A549 (cell line): ENCODE results near the gene S100A11. TPM values are rescaled to one million over a fixed set of nuclear protein-coding genes. Genes with fewer than 3 reads are reported as not detected.

Source experiments
- ATAC-seq, 2 experiments: fragments of 200-7000 bp in 1 of 2; fragments of >200 bp in 1 of 2; cut with Nextera tagmentation in 1 of 2; cut with Tn5 transposase in 1 of 2; 3 replicates each; pipeline versions ENCODE4 v1.8.0 to v1.9.1; 2018 to 2020; ENCODE audit warnings: mild to moderate bottlenecking in 1 of 2, moderate library complexity in 1 of 2
- CTCF ChIA-PET: fragments of 300-600 bp; sonication (Branson Sonifier 250); formaldehyde crosslinking; extraction: SDS; loops from one replicate; lab custom pipeline; 2021; ENCODE audit warnings: antibody characterized with exemption, inconsistent platforms; lab: Yijun Ruan, JAX
- POLR2A ChIA-PET: fragments of 350-600 bp; formaldehyde crosslinking; extraction: SDS; loops from one replicate; lab custom pipeline; 2021; ENCODE audit warnings: antibody characterized with exemption, inconsistent platforms; lab: Yijun Ruan, JAX
- DNase-seq, 2 experiments: peaks; one replicate each; pipeline versions ENCODE4 v3.0.0 to v3.0.0-alpha.2; 2011 to 2016; ENCODE audit warnings: low read depth in 1 of 2, low spot score in 1 of 2
- FAIRE-seq: peaks from 2 replicates; lab custom pipeline; 2011; peaks lifted over from hg19 to GRCh38; lab: Jason Lieb, UNC
- H3K27ac ChIP-seq, 2 experiments: fragments of >200 bp; sonication (Bioruptor Twin); formaldehyde crosslinking; 3 replicates each; pipeline ENCODE4 v1.5.1; 2016 to 2017
- H3K4me1 ChIP-seq: fragments of >200 bp; sonication (Bioruptor Twin); formaldehyde crosslinking; 3 replicates; pipeline ENCODE4 v1.6.1; 2016
- H3K4me2 ChIP-seq: fragments of >200 bp; sonication (Bioruptor Twin); formaldehyde crosslinking; 3 replicates; pipeline ENCODE4 v1.6.1; 2016
- H3K4me3 ChIP-seq: fragments of >200 bp; sonication (Bioruptor Twin); formaldehyde crosslinking; 3 replicates; pipeline ENCODE4 v1.5.1; 2016
- H3K9me3 ChIP-seq: fragments of >200 bp; sonication (Bioruptor Twin); formaldehyde crosslinking; 3 replicates; pipeline ENCODE4 v1.6.1; 2016
- BHLHE40 ChIP-seq: IDR thresholded peaks from 2 replicates; pipeline ENCODE4 v1.6.1; 2012; ENCODE audit warnings: low read depth, low read length, inconsistent platforms
- CEBPB ChIP-seq, 2 experiments: fragments of >200 bp in 1 of 2; sonication (Bioruptor Twin) in 1 of 2; formaldehyde crosslinking in 1 of 2; IDR thresholded peaks; 2 replicates each; pipeline ENCODE4 v1.6.1; 2012 to 2016
- CHD2 ChIP-seq: fragments of 150-350 bp; IDR thresholded peaks from 2 replicates; pipeline ENCODE4 v1.6.1; 2014; ENCODE audit warnings: low read length; ENCODE audit not compliant: partially characterized antibody
- EHF ChIP-seq: fragments of 250-450 bp; sonication (Bioruptor Pico); IDR thresholded peaks from 2 replicates; pipeline ENCODE4 v1.5.0; 2020; ENCODE audit warnings: mild to moderate bottlenecking
- ESRRA ChIP-seq: fragments of 150-350 bp; IDR thresholded peaks from 2 replicates; pipeline ENCODE4 v1.6.1; 2014; ENCODE audit warnings: mild to moderate bottlenecking, low read length, borderline replicate concordance
- HEYL ChIP-seq: fragments of 250-450 bp; sonication (Bioruptor Pico); IDR thresholded peaks from 2 replicates; pipeline ENCODE4 v1.8.0; 2021; ENCODE audit warnings: mild to moderate bottlenecking, moderate library complexity
- JUNB ChIP-seq: fragments of >200 bp; sonication (Bioruptor Twin); formaldehyde crosslinking; IDR thresholded peaks from 2 replicates; pipeline ENCODE4 v1.6.1; 2016
- KDM5A ChIP-seq: fragments of 200-600 bp; sonication (generic); IDR thresholded peaks from 2 replicates; pipeline ENCODE4 v1.6.1; 2016; ENCODE audit warnings: antibody characterized with exemption, mild to moderate bottlenecking
- NPAS2 ChIP-seq: fragments of 250-450 bp; sonication (Bioruptor Pico); IDR thresholded peaks from 2 replicates; pipeline ENCODE4 v1.8.0; 2022; ENCODE audit warnings: mild to moderate bottlenecking, moderate library complexity, borderline replicate concordance
- NR3C1 ChIP-seq: fragments of >200 bp; sonication (Bioruptor Twin); formaldehyde crosslinking; IDR thresholded peaks from 3 replicates; pipeline ENCODE4 v1.6.1; 2017
- PHF8 ChIP-seq: fragments of 200-600 bp; sonication (generic); IDR thresholded peaks from 2 replicates; pipeline ENCODE4 v1.6.1; 2016; ENCODE audit warnings: low read depth, mild to moderate bottlenecking, antibody characterized with exemption, moderate library complexity, borderline replicate concordance
- POLR2A ChIP-seq: IDR thresholded peaks from 2 replicates; pipeline ENCODE4 v1.6.1; 2012; ENCODE audit warnings: mild to moderate bottlenecking, low read length
- POLR2AphosphoS2 ChIP-seq: conservative IDR thresholded peaks from 2 replicates; pipeline ENCODE4 v1.6.1; 2012; ENCODE audit warnings: low read length, improper control_type of control experiment, inconsistent platforms
- RAD21 ChIP-seq, 2 experiments: fragments of >200 bp in 1 of 2; sonication (Bioruptor Twin) in 1 of 2; formaldehyde crosslinking in 1 of 2; IDR thresholded peaks in 1 of 2; conservative IDR thresholded peaks in 1 of 2; 2 replicates in 1 of 2; 3 replicates in 1 of 2; pipeline ENCODE4 v1.6.1; 2012 to 2018; ENCODE audit warnings: inconsistent platforms in 1 of 2
- RFX5 ChIP-seq: fragments of 450-650 bp; IDR thresholded peaks from 2 replicates; pipeline ENCODE4 v1.7.1; 2014; ENCODE audit warnings: antibody characterized with exemption, mild to moderate bottlenecking, moderate library complexity
- RNF2 ChIP-seq: fragments of 200-600 bp; sonication (generic); IDR thresholded peaks from 2 replicates; pipeline ENCODE4 v1.6.1; 2016; ENCODE audit warnings: low read depth, mild to moderate bottlenecking, antibody characterized with exemption, moderate library complexity, borderline replicate concordance
- TP53 ChIP-seq: fragments of 250-450 bp; sonication (Bioruptor Pico); IDR thresholded peaks from 2 replicates; pipeline ENCODE4 v1.5.0; 2021; ENCODE audit warnings: mild to moderate bottlenecking, moderate library complexity
- ZC3H11A ChIP-seq: fragments of 450-650 bp; IDR thresholded peaks from 2 replicates; pipeline ENCODE4 v1.6.1; 2014; ENCODE audit warnings: antibody characterized with exemption, mild to moderate bottlenecking
- ZFP36 ChIP-seq: fragments of 450-650 bp; IDR thresholded peaks from 2 replicates; pipeline ENCODE4 v1.6.1; 2014; ENCODE audit warnings: borderline replicate concordance; ENCODE audit not compliant: partially characterized antibody
- WGBS: methylation state at CpG from one replicate; pipeline ENCODE4 v1.1.6; 2017; ENCODE audit errors: missing lambda C conversion rate; 5-methylcytosine and 5-hydroxymethylcytosine counted together
- polyA plus RNA-seq, 4 experiments: library from polyadenylated mRNA; depleted of rRNA in 3 of 4; stranded (reverse); fragments of >200 nt; fragmentation: RNase III in 1 of 4; extraction: RNeasy Plus Mini Kit Qiagen cat#74134 plus additional on column Dnase treatment in 1 of 4; gene quantifications; 2 replicates in 3 of 4; 3 replicates in 1 of 4; pipeline ENCODE4 v1.2.3, GENCODE V29; 2011 to 2017
- TF ChIP-seq, protein P1 (sequence below): IDR thresholded peaks from 2 replicates; pipeline ENCODE4 v1.6.1; 2012
- TF ChIP-seq, protein P2 (sequence below): fragments of >200 bp; sonication (Bioruptor Twin); formaldehyde crosslinking; IDR thresholded peaks from 3 replicates; pipeline ENCODE4 v1.5.1; 2016
- TF ChIP-seq, protein P3 (sequence below): fragments of 450-650 bp; IDR thresholded peaks from 2 replicates; pipeline ENCODE4 v1.6.1; 2014; ENCODE audit warnings: antibody characterized with exemption
- TF ChIP-seq, protein P4 (sequence below): IDR thresholded peaks from 2 replicates; pipeline ENCODE4 v1.6.1; 2012; ENCODE audit warnings: low read depth, borderline replicate concordance
- TF ChIP-seq, protein P5 (sequence below): fragments of 250-450 bp; sonication (Bioruptor Pico); IDR thresholded peaks from 2 replicates; pipeline ENCODE4 v1.5.0; 2020; ENCODE audit warnings: low read depth, mild to moderate bottlenecking, moderate library complexity

S100A11 gene
- polyA plus RNA-seq, 2 of the 4 experiments (the other 2 are of a cell fraction): 671 to 1,531 TPM

DNA sequence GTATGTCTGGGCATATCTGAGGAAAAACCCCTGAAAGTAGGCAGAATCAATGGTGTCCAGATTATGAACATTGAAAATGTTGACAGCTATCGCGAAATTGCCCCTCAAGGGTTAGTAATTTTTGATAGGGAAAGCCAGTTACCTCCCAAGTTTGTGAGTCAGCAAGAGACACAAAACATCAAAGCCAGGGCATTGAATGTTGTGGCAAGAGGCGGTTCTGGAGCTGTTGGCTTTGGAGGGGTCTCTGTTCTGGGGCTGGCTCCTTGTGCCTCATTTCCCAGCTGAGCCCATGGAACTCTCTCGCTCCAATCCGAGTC, 10.6 kb upstream of the S100A11 start:
- Histone ChIP-seq H3K27ac (peak overlapping the region; percentile 95 to 96), H3K4me3 (peak overlapping the region; percentile 43), H3K9me3 (peaks cover 10% of the 10 kb centered on the region), H3K4me2 (peak overlapping the region; percentile 94), H3K4me1 (peaks cover 44% of the 10 kb centered on the region)
- FAIRE-seq (no peak), ATAC-seq (peak in 1 of 2 experiments; percentile 20; a peak in 2 of 6 replicates), DNase-seq (peak in 1 of 2 experiments; percentile 36)
- TF ChIP-seq JUNB: no peak
- 0 out of 2 replicates have a peak, but pooled peaks have one; percentile 12 for TF ChIP-seq PHF8
- no peak for TF ChIP-seq ZC3H11A
- WGBS: 7% methylated on average over 5 of the region's 5 CpGs
- CTCF ChIA-PET: interaction anchor here (0.8 to 14.0 kb wide), 9 partner anchors 12 to 410 kb away, joined by 3 to 231 read pairs (median 8); partner anchors contain the start of gene S100A11
- POLR2A ChIA-PET: interaction anchor here (1.0 to 3.4 kb wide), 8 partner anchors 9 to 139 kb away, joined by 3 to 118 read pairs (median 6); partner anchors contain the start of gene S100A11

DNA sequence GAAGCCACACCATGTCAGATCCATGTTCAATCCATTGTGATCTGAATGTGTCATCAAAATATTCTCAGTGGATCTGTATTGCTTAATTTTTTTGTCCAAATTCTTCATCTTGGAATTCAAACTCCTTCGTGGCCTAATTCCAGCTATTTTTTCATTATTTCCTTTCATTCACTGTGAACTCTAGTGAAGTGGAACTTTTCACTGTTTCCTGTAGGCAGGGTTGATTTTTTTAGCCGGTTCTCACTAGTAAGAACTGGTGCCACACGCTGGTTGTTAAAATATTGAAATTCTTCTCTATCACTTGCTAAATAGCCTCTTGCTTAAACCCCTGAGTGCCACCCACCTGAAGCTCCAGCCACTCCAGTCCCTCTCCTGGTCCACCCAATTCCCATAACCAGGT, 7.6 kb upstream of the S100A11 start:
- WGBS: 65% methylated on average over 3 of the region's 3 CpGs
- H3K9me3 ChIP-seq: peaks cover 10% of the 10 kb centered on the region
- H3K4me2 ChIP-seq: no peak overlapping the region
- H3K4me1 ChIP-seq: peaks cover 19% of the 10 kb centered on the region
- no peak overlapping the region for H3K4me3 ChIP-seq
- DNase-seq (no peak), FAIRE-seq (no peak), ATAC-seq (no peak)
- no peak for TF ChIP-seq POLR2A
- no peak for TF ChIP-seq CEBPB (IDR thresholded peaks at IDR 0.05)
- no peak for TF ChIP-seq CHD2
- TF ChIP-seq, protein P1, sequence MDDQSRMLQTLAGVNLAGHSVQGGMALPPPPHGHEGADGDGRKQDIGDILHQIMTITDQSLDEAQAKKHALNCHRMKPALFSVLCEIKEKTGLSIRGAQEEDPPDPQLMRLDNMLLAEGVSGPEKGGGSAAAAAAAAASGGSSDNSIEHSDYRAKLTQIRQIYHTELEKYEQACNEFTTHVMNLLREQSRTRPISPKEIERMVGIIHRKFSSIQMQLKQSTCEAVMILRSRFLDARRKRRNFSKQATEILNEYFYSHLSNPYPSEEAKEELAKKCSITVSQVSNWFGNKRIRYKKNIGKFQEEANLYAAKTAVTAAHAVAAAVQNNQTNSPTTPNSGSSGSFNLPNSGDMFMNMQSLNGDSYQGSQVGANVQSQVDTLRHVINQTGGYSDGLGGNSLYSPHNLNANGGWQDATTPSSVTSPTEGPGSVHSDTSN: no peak
- no peak for TF ChIP-seq KDM5A
- TF ChIP-seq, protein P2, sequence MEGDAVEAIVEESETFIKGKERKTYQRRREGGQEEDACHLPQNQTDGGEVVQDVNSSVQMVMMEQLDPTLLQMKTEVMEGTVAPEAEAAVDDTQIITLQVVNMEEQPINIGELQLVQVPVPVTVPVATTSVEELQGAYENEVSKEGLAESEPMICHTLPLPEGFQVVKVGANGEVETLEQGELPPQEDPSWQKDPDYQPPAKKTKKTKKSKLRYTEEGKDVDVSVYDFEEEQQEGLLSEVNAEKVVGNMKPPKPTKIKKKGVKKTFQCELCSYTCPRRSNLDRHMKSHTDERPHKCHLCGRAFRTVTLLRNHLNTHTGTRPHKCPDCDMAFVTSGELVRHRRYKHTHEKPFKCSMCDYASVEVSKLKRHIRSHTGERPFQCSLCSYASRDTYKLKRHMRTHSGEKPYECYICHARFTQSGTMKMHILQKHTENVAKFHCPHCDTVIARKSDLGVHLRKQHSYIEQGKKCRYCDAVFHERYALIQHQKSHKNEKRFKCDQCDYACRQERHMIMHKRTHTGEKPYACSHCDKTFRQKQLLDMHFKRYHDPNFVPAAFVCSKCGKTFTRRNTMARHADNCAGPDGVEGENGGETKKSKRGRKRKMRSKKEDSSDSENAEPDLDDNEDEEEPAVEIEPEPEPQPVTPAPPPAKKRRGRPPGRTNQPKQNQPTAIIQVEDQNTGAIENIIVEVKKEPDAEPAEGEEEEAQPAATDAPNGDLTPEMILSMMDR: no peak
- TF ChIP-seq ESRRA: no peak
- TF ChIP-seq EHF (CRISPR knock-in tag): no peak
- TF ChIP-seq, protein P3, sequence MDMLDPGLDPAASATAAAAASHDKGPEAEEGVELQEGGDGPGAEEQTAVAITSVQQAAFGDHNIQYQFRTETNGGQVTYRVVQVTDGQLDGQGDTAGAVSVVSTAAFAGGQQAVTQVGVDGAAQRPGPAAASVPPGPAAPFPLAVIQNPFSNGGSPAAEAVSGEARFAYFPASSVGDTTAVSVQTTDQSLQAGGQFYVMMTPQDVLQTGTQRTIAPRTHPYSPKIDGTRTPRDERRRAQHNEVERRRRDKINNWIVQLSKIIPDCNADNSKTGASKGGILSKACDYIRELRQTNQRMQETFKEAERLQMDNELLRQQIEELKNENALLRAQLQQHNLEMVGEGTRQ: no peak
- no peak for TF ChIP-seq TP53
- TF ChIP-seq NPAS2 (CRISPR knock-in tag): no peak
- TF ChIP-seq, protein P4, sequence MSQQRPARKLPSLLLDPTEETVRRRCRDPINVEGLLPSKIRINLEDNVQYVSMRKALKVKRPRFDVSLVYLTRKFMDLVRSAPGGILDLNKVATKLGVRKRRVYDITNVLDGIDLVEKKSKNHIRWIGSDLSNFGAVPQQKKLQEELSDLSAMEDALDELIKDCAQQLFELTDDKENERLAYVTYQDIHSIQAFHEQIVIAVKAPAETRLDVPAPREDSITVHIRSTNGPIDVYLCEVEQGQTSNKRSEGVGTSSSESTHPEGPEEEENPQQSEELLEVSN: no peak
- TF ChIP-seq, protein P5, sequence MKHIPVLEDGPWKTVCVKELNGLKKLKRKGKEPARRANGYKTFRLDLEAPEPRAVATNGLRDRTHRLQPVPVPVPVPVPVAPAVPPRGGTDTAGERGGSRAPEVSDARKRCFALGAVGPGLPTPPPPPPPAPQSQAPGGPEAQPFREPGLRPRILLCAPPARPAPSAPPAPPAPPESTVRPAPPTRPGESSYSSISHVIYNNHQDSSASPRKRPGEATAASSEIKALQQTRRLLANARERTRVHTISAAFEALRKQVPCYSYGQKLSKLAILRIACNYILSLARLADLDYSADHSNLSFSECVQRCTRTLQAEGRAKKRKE (CRISPR knock-in tag): no peak
- TF ChIP-seq RFX5: no peak
- H3K27ac ChIP-seq: 0 out of 6 replicates have a peak overlapping the region, but pooled peaks of 1 of the 2 experiments have one; percentile 18
- POLR2A ChIA-PET: no interaction called here
- CTCF ChIA-PET: interaction anchor here (1.2 to 14.0 kb wide), 4 partner anchors 9 to 139 kb away, joined by 4 to 231 read pairs (median 38); partner anchors contain the start of gene S100A11

DNA sequence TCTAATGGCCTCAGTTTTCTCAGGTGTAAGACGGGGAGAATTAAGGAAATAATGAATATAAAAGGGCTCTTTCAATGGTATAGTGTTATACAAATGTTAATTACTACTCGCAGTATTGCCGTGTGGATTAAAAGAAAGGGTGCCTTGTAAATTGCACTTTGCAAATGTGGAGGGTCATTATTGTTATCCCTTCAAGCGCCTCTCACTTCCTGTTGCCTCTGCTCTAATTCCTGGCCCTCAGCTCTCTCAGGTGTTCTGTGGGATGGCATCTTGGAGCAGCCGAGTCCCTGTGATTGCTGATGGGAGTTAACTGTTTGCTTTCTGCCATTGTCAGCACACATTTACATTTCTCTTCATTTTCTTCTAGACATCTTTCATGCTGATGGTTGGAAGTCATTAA, 7.1 kb upstream of the S100A11 start:
- FAIRE-seq (no peak), DNase-seq (no peak), ATAC-seq (no peak)
- Histone ChIP-seq H3K4me1 (peaks cover 14% of the 10 kb centered on the region), H3K27ac (0 out of 6 replicates have a peak overlapping the region, but pooled peaks of 1 of the 2 experiments have one; percentile 17), H3K9me3 (peaks cover 10% of the 10 kb centered on the region), H3K4me2 (no peak overlapping the region), H3K4me3 (no peak overlapping the region)
- CTCF ChIA-PET: interaction anchor here (1.0 to 7.0 kb wide), 4 partner anchors 8 to 68 kb away, joined by 4 to 68 read pairs (median 6); partner anchors contain the start of gene S100A11
- POLR2A ChIA-PET: no interaction called here
- TF ChIP-seq ZFP36 (no peak), CHD2 (no peak), EHF (CRISPR knock-in tag) (no peak), HEYL (CRISPR knock-in tag) (no peak), BHLHE40 (no peak), RNF2 (no peak), RAD21 (conservative IDR thresholded peaks at IDR 0.05 in 1 of 2, IDR thresholded peaks at IDR 0.05 in 1 of 2) (no peak), POLR2AphosphoS2 (no peak), NR3C1 (no peak)
- TF ChIP-seq, protein P4: no peak
- WGBS: 91% methylated on average over 5 of the region's 5 CpGs
